OCI-LY7 (cell line): ENCODE data around the gene EVC.

Source experiments
- CTCF ChIP-seq: fragments of 200-600 bp; sonication (generic); conservative IDR thresholded peaks from 2 replicates; pipeline ENCODE4 v1.5.1; 2014; ENCODE audit warnings: mild to moderate bottlenecking, antibody characterized with exemption, low read length, moderate library complexity, mixed read lengths
- EZH2phosphoT487 ChIP-seq: fragments of 200-600 bp; sonication (generic); IDR thresholded peaks from 2 replicates; pipeline ENCODE4 v1.6.1; 2018; ENCODE audit warnings: low read depth, borderline replicate concordance, mild to moderate bottlenecking, mixed run types, antibody characterized with exemption, low read length, moderate library complexity, mixed read lengths

- TF ChIP-seq CTCF (no peak), EZH2phosphoT487 (no peak)
These were observed 5.4 kb downstream of the EVC start for GRCh38 chr4:5716391-5716790.
